Measurements from ENCODE around the gene DIPK1A. TPM values are rescaled to one million over a fixed set of nuclear protein-coding genes. Genes with fewer than 3 reads are reported as not detected.
A peak's percentile ranks its signal among the peaks of the same experiment; 100 is the strongest.

The DIPK1A gene
- total and polyA plus RNA-seq, 10 donors: 5.4 to 15.7 (median 9.9) TPM

DNA sequence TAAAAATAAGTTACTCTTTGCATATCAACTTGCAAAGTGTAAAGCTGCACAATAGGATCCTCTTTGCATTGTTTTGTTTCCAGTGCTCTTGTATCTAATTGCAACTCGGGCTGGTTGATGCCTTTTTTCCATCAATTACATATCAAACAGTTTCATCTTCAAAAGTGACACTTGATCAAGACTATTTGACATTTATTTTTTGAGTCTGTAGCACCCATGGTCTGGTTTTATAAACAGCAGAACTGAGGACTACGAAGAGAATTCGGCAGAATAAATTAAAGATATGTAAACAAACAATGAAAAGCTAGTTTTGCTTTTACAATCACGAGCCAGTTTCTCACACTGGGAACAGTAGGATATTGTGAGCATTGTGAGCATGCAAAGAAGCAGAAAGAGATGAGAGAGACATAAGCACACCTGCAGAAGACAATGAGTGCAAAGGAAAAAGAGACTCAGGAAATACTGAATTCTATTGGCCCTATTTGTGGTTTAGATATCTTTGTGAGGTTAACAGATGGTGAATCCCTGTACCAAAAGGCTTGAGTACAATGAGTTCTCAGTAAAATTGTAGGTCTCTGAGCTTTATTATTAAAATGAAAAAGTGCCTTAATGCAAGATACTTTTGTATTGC is 84.1 kb downstream of the DIPK1A start:
- peak overlapping the region in 4 of 8 donors; percentile 37 to 63 (median 50) for H3K27ac ChIP-seq
- 61 to 78% (median 72%) methylated on average over 4 of the region's 4 CpGs for WGBS, 5 donors
- H3K36me3 ChIP-seq: peaks cover 0 to 26% (median 0%) of the 10 kb centered on the region in 6 donors
- H3K9me3 ChIP-seq: peaks cover 0 to 9% (median 8%) of the 10 kb centered on the region in 8 donors
- intact Hi-C loops (cut with DNase I; ENCODE audit: low total_unique reads): no loop called here
- no peak for DNase-seq
- peaks cover 3 to 38% (median 24%) of the 10 kb centered on the region in 6 donors for H3K4me1 ChIP-seq
- no peaks in the 10 kb centered on the region for H3K27me3 ChIP-seq (replicated peaks in 1 of 7)
- TF ChIP-seq POLR2AphosphoS5 (IDR thresholded peaks at IDR 0.05) (no peak), POLR2A (IDR thresholded peaks at IDR 0.05) (no peak)
- TF ChIP-seq, protein P1, sequence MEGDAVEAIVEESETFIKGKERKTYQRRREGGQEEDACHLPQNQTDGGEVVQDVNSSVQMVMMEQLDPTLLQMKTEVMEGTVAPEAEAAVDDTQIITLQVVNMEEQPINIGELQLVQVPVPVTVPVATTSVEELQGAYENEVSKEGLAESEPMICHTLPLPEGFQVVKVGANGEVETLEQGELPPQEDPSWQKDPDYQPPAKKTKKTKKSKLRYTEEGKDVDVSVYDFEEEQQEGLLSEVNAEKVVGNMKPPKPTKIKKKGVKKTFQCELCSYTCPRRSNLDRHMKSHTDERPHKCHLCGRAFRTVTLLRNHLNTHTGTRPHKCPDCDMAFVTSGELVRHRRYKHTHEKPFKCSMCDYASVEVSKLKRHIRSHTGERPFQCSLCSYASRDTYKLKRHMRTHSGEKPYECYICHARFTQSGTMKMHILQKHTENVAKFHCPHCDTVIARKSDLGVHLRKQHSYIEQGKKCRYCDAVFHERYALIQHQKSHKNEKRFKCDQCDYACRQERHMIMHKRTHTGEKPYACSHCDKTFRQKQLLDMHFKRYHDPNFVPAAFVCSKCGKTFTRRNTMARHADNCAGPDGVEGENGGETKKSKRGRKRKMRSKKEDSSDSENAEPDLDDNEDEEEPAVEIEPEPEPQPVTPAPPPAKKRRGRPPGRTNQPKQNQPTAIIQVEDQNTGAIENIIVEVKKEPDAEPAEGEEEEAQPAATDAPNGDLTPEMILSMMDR (IDR thresholded peaks at IDR 0.05 in 8 of 11, conservative IDR thresholded peaks at IDR 0.05 in 3 of 11): no peak
- no peak overlapping the region for H3K4me3 ChIP-seq

DNA sequence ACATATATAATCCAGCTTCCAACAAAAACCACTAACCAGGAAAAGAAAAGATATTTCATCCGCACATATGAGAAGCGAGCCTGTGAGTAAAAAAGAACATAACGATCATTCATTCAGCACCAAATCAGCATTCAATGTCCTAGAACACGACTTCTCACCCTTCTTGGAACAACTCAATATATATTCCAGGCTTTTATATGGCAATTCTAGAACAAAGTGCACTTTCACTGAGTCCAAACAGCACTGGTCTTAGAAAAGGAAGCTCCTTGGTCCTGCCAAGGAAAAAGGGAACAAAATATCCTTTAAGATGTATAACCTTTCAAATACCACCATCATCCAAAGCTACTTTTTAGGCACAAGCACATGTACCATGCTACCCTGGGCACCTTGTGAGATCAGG is 84.9 kb downstream of the DIPK1A start:
- WGBS, 5 donors: 92 to 97% (median 94%) methylated on average over 4 of the region's 4 CpGs
- intact Hi-C loops (cut with DNase I; ENCODE audit: low total_unique reads): no loop called here
- H3K36me3 ChIP-seq: peaks cover 0 to 26% (median 0%) of the 10 kb centered on the region in 6 donors
- TF ChIP-seq POLR2AphosphoS5 (IDR thresholded peaks at IDR 0.05) (no peak), POLR2A (IDR thresholded peaks at IDR 0.05) (no peak)
- TF ChIP-seq, protein P1 (IDR thresholded peaks at IDR 0.05 in 8 of 11, conservative IDR thresholded peaks at IDR 0.05 in 3 of 11): no peak
- no peak for DNase-seq
- H3K27me3 ChIP-seq (replicated peaks in 1 of 7): no peaks in the 10 kb centered on the region
- H3K27ac ChIP-seq: peak overlapping the region in 1 of 8 donors; percentile 61
- peaks cover 3 to 30% (median 24%) of the 10 kb centered on the region in 6 donors for H3K4me1 ChIP-seq
- H3K9me3 ChIP-seq: peaks cover 0 to 11% (median 10%) of the 10 kb centered on the region in 8 donors
- no peak overlapping the region for H3K4me3 ChIP-seq

DNA sequence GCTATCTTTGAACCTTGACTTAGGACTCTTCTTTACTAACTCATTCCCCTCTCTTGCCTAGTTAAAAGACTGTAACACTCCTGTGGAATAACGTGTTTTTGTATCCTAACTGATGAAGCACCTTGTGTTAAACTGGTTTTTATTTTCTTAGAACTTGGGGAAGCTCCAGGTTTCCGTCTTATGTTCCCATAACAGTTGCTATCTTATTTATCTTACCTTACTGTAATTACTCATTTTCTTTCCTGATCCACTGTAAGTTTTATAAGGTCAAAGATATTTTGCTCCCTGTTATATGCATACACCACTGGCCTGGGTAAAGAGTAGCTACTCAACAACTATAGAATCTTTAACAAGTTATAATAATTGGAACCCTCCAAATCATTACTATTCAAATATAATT is 86.3 kb downstream of the DIPK1A start:
- no peak for DNase-seq
- H3K27me3 ChIP-seq (replicated peaks in 1 of 7): no peaks in the 10 kb centered on the region
- H3K27ac ChIP-seq: no peak overlapping the region
- WGBS, 5 donors: 90 to 99% (median 93%) methylated on average over 2 of the region's 2 CpGs
- no peak overlapping the region for H3K4me3 ChIP-seq
- peaks cover 0 to 11% (median 10%) of the 10 kb centered on the region in 8 donors for H3K9me3 ChIP-seq
- intact Hi-C loops (cut with DNase I; ENCODE audit: low total_unique reads): no loop called here
- TF ChIP-seq POLR2A (IDR thresholded peaks at IDR 0.05): no peak
- no peak for TF ChIP-seq POLR2AphosphoS5 (IDR thresholded peaks at IDR 0.05)
- TF ChIP-seq, protein P1 (IDR thresholded peaks at IDR 0.05 in 8 of 11, conservative IDR thresholded peaks at IDR 0.05 in 3 of 11): no peak
- H3K4me1 ChIP-seq: peaks cover 3 to 30% (median 24%) of the 10 kb centered on the region in 6 donors
- peaks cover 0 to 26% (median 0%) of the 10 kb centered on the region in 6 donors for H3K36me3 ChIP-seq

DNA sequence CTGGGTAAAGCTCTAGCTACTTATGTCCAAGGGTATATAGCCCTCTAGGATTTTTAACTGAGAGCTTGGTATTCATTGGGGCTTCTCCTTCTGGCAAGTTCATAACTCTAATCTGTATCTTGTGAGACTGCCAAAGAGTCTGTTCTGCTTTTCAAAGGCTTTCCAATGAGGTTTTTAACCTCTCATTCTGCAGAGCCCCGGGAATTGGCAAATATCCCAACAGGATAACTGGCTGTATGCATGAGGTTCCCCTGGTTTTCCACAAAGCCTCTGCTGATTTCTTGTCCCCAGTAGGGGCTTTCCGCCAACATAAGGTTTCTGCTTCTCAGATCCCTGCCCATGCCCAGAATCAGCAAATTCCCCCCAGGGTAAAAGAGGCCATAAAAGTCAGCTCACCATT is 88.5 kb downstream of the DIPK1A start:
- H3K36me3 ChIP-seq: peaks cover 0 to 26% (median 0%) of the 10 kb centered on the region in 6 donors
- H3K27me3 ChIP-seq (replicated peaks in 1 of 7): no peaks in the 10 kb centered on the region
- no peak for TF ChIP-seq POLR2AphosphoS5 (IDR thresholded peaks at IDR 0.05)
- peaks cover 3 to 16% (median 11%) of the 10 kb centered on the region in 6 donors for H3K4me1 ChIP-seq
- peaks cover 0 to 11% (median 10%) of the 10 kb centered on the region in 8 donors for H3K9me3 ChIP-seq
- H3K4me3 ChIP-seq: no peak overlapping the region
- no peak overlapping the region for H3K27ac ChIP-seq
- intact Hi-C loops (cut with DNase I; ENCODE audit: low total_unique reads): no loop called here
- 90 to 96% (median 92%) methylated on average over 2 of the region's 2 CpGs for WGBS, 5 donors
- DNase-seq: no peak

Data from spleen (tissue), 11 donors.